OCI-LY1 (cell line): Measurements from ENCODE around the gene TTC1.
"Not testable (repeated sequence)": the region's sequence is repeated elsewhere in the genome, so short reads cannot be mapped to it uniquely, and the experiment has no call there.

ENCODE experiments used
- H2AFZ ChIP-seq: fragments of 200-600 bp; sonication (generic), shearing (Covaris generic); 2 replicates; pipeline ENCODE4 v1.6.0; 2014; ENCODE audit warnings: antibody characterized with exemption, mild to moderate bottlenecking, low read length
- H3F3A ChIP-seq: fragments of 200-600 bp; sonication (generic), shearing (Covaris generic); 2 replicates; pipeline ENCODE4 v1.6.0; 2014; ENCODE audit warnings: mild to moderate bottlenecking, antibody characterized with exemption, low read length, moderate library complexity; ENCODE audit not compliant: insufficient read depth
- H3K27ac ChIP-seq: fragments of 200-600 bp; sonication (generic); 2 replicates; pipeline ENCODE4 v1.5.1; 2014; ENCODE audit warnings: low read length, mixed run types, mild to moderate bottlenecking, low read depth; ENCODE audit not compliant: poor library complexity, severe bottlenecking
- H3K27me3 ChIP-seq: fragments of 200-600 bp; sonication (generic); 2 replicates; pipeline ENCODE4 v1.6.0; 2014; ENCODE audit warnings: antibody characterized with exemption, mild to moderate bottlenecking, low read length, moderate library complexity; ENCODE audit not compliant: insufficient read depth
- H3K36me3 ChIP-seq: fragments of 200-600 bp; sonication (generic); 2 replicates; pipeline ENCODE4 v1.6.1; 2014; ENCODE audit warnings: mild to moderate bottlenecking, antibody characterized with exemption, low read length, moderate library complexity, mixed read lengths; ENCODE audit not compliant: insufficient read depth
- H3K4me1 ChIP-seq: fragments of 200-600 bp; sonication (generic); 2 replicates; pipeline ENCODE4 v1.5.1; 2014; ENCODE audit warnings: mild to moderate bottlenecking, low read length, moderate library complexity; ENCODE audit not compliant: insufficient read depth, severe bottlenecking
- H3K4me2 ChIP-seq: fragments of 200-600 bp; sonication (generic), shearing (Covaris generic); 2 replicates; pipeline ENCODE4 v1.6.1; 2014; ENCODE audit warnings: low read length
- H3K4me3 ChIP-seq: fragments of 200-600 bp; sonication (generic); 2 replicates; pipeline ENCODE4 v1.5.1; 2014; ENCODE audit warnings: low read length, low read depth, mild to moderate bottlenecking, mixed read lengths; ENCODE audit not compliant: poor library complexity, severe bottlenecking
- H3K79me2 ChIP-seq: fragments of 200-600 bp; shearing (Covaris generic); 2 replicates; pipeline ENCODE4 v1.6.1; 2016; ENCODE audit warnings: mixed run types, low read length, mixed read lengths; ENCODE audit not compliant: insufficient read depth
- H3K9ac ChIP-seq: fragments of 200-600 bp; sonication (generic), shearing (Covaris generic); 2 replicates; pipeline ENCODE4 v1.6.1; 2014; ENCODE audit warnings: mild to moderate bottlenecking, low read length, mixed read lengths
- H3K9me2 ChIP-seq: fragments of 200-600 bp; sonication (generic), shearing (Covaris generic); 2 replicates; pipeline ENCODE4 v1.6.1; 2014; ENCODE audit warnings: low read depth, mild to moderate bottlenecking, low read length, mixed read lengths
- H3K9me3 ChIP-seq: fragments of 200-600 bp; shearing (Covaris generic); 2 replicates; pipeline ENCODE4 v1.6.1; 2014; ENCODE audit warnings: low read length, mixed read lengths
- H4K20me1 ChIP-seq: fragments of 200-600 bp; sonication (generic), shearing (Covaris generic); 2 replicates; pipeline ENCODE4 v1.6.0; 2016; ENCODE audit warnings: mild to moderate bottlenecking, low read length; ENCODE audit not compliant: insufficient read depth
- EZH2 ChIP-seq: fragments of 200-600 bp; sonication (generic), shearing (Covaris generic); IDR thresholded peaks from 2 replicates; pipeline ENCODE4 v1.8.0; 2017; ENCODE audit warnings: borderline replicate concordance, mixed run types, mild to moderate bottlenecking, antibody characterized with exemption, low read length, moderate library complexity, mixed read lengths
- TF ChIP-seq, protein P1 (sequence below): fragments of 200-600 bp; sonication (generic), shearing (Covaris generic); IDR thresholded peaks from 2 replicates; pipeline ENCODE4 v1.5.1; 2017; ENCODE audit warnings: mild to moderate bottlenecking, antibody characterized with exemption, low read length, moderate library complexity, mixed read lengths

The TTC1 gene

DNA sequence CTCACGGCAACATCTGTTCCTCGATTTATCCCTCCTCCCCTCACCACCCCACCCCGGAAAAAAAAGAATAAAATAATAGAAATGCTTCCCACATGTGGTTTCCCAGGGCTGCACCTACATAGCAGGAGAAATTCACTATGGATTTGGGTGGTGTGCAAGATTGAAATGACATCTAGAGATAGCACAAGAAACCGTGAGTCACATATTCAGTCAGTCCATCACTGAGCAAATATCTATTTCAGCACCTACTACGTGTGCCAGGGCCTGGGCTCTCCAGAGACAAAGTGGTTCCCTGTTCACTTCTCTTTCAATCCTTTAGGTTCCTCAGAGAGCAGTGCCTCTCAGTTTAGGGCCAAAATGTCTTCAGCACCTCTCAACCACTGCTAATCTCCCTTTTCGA, 45.0 kb upstream of the TTC1 start:
- no peaks in the 10 kb centered on the region for H3K4me1 ChIP-seq
- H3K4me3 ChIP-seq, result no peak overlapping the region
- no peak overlapping the region for H3K4me2 ChIP-seq
- TF ChIP-seq EZH2, result no peak
- TF ChIP-seq, protein P1, sequence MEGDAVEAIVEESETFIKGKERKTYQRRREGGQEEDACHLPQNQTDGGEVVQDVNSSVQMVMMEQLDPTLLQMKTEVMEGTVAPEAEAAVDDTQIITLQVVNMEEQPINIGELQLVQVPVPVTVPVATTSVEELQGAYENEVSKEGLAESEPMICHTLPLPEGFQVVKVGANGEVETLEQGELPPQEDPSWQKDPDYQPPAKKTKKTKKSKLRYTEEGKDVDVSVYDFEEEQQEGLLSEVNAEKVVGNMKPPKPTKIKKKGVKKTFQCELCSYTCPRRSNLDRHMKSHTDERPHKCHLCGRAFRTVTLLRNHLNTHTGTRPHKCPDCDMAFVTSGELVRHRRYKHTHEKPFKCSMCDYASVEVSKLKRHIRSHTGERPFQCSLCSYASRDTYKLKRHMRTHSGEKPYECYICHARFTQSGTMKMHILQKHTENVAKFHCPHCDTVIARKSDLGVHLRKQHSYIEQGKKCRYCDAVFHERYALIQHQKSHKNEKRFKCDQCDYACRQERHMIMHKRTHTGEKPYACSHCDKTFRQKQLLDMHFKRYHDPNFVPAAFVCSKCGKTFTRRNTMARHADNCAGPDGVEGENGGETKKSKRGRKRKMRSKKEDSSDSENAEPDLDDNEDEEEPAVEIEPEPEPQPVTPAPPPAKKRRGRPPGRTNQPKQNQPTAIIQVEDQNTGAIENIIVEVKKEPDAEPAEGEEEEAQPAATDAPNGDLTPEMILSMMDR, result no peak
- no peaks in the 10 kb centered on the region for H3K36me3 ChIP-seq
- no peak overlapping the region for H3K9ac ChIP-seq
- no peaks in the 10 kb centered on the region for H3K9me3 ChIP-seq
- no peaks in the 10 kb centered on the region for H3K9me2 ChIP-seq
- no peaks in the 10 kb centered on the region for H3K79me2 ChIP-seq
- H3K27ac ChIP-seq, result no peak overlapping the region
- H3K27me3 ChIP-seq, result no peaks in the 10 kb centered on the region
- no peaks in the 10 kb centered on the region for H3F3A ChIP-seq
- no peak overlapping the region for H2AFZ ChIP-seq
- H4K20me1 ChIP-seq, result no peaks in the 10 kb centered on the region

DNA sequence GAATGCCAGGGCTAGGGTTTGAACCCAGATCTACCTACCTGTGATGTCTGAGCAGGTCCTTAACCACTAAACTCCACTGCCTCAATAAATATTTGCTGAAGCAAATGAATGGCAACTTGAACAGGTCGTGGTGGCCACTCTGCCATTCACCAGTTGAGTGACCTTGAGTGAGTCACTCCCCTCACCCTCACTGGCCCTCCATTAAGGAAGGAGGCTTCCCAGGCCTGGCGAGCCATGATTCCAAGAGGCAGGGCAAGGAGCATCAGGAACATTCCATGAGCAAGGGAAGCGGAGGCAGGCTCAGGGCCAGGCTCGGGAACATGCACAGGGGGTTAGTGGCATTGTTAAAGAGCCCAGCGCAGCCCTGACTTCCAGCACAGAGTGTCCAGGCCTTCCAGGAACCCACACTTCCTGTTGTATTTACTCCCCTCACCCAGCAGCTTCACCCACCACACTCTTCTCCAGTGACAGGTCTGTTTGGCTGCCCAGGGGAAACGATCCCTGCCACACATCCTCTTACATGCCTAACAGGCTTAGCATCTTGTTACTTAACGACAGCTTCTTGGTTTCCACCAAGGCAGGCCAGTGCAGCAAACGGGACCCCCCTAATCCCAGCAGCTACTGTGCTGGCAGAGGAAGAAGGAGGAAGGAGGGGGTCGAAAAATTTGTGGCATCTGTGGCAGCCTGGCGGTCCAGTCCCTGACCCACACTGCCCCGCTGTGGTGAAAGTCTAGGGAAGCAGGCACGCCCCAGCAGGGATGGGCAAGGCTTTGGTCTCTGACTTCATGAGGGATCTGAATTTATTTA, 43.7 kb upstream of the TTC1 start:
- Histone ChIP-seq H3K27ac (no peak overlapping the region), H3K36me3 (no peaks in the 10 kb centered on the region), H3K27me3 (no peaks in the 10 kb centered on the region), H4K20me1 (no peaks in the 10 kb centered on the region), H3K9me3 (no peaks in the 10 kb centered on the region), H3K4me2 (no peak overlapping the region), H2AFZ (no peak overlapping the region), H3K9me2 (no peaks in the 10 kb centered on the region), H3K9ac (no peak overlapping the region), H3K4me3 (no peak overlapping the region), H3K79me2 (no peaks in the 10 kb centered on the region), H3F3A (no peaks in the 10 kb centered on the region), H3K4me1 (no peaks in the 10 kb centered on the region)
- TF ChIP-seq, protein P1, result peak; percentile 54
- TF ChIP-seq EZH2, result no peak

DNA sequence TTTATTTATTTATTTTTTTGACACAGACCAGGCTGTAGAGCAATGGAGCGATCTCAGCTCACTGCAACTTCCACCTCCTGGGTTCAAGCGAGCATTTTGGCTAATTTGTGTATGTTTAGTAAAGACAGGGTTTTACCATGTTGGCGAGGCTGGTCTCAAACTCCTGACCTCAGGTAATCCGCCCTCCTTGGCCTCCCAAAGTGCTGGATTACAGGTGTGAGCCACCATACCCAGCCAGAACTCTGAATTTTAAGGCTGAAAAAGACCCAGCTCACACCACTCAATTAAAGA, 43.2 kb upstream of the TTC1 start:
- not testable (repeated sequence) for H2AFZ ChIP-seq, H3K27me3 ChIP-seq, H3K36me3 ChIP-seq

DNA sequence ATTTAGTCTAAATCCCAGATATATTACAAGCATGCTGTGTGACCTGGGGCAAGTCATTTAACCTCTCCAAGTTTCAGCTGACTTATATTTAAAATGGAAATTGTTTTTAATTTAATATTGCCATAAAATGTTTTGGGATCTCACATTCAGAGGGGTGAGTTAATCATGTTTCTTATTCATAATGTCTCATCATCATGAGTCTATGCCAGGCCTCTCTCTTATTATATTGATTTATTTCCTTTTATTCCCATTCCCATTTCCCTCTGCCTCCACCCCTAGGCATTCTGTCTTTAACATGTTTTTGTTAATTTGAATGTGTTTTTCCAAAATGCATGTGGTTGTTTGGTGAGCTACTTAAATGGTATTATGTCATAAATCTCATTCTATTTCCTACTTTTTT, 39.0 kb upstream of the TTC1 start:
- Histone ChIP-seq H3K27me3 (no peaks in the 10 kb centered on the region), H3K9ac (no peak overlapping the region), H3K9me2 (no peaks in the 10 kb centered on the region), H3K4me1 (no peaks in the 10 kb centered on the region), H3K36me3 (no peaks in the 10 kb centered on the region), H3F3A (no peaks in the 10 kb centered on the region), H3K79me2 (no peaks in the 10 kb centered on the region), H3K4me2 (no peak overlapping the region), H4K20me1 (no peaks in the 10 kb centered on the region), H2AFZ (no peak overlapping the region), H3K4me3 (no peak overlapping the region), H3K9me3 (no peaks in the 10 kb centered on the region), H3K27ac (no peak overlapping the region)
- TF ChIP-seq, protein P1, result no peak
- TF ChIP-seq EZH2, result no peak

More for the DNA sequence above, 43.2 kb upstream of the TTC1 start:
- H3F3A ChIP-seq, H3K4me1 ChIP-seq, H3K79me2 ChIP-seq, H3K9me3 ChIP-seq, H3K4me2 ChIP-seq, H3K4me3 ChIP-seq, H3K9ac ChIP-seq, H3K9me2 ChIP-seq, H4K20me1 ChIP-seq, H3K27ac ChIP-seq: not testable (repeated sequence)
